Right lobe of liver (tissue), 6 donors: ENCODE data around the gene INO80. TPM values are rescaled to one million over a fixed set of nuclear protein-coding genes. Genes with fewer than 3 reads are reported as not detected.

Experiments used
- ATAC-seq, 4 donors: fragments of 200-7000 bp; cut with Tn5 transposase; one replicate each; pipeline ENCODE4 v1.9.1; 2020; ENCODE audit warnings: mild to moderate bottlenecking in 4 of 4, moderate library complexity in 4 of 4
- DNase-seq, 3 donors: peaks; one replicate each; pipeline ENCODE4 v3.0.0-alpha.2; 2020
- H3K27ac ChIP-seq, 3 donors: fragments of 200-600 bp; one replicate each; pipeline ENCODE4 v1.8.0; 2022
- H3K27me3 ChIP-seq, 2 donors: fragments of 200-600 bp; one replicate each; pipeline ENCODE4 v1.8.0; 2022
- H3K36me3 ChIP-seq, 4 donors: fragments of 200-600 bp; sonication (generic) in 1 of 4; one replicate each; pipeline versions ENCODE4 v1.5.1 to v1.8.0; 2017 to 2022; ENCODE audit warnings: control low read depth in 1 of 4
- H3K4me1 ChIP-seq, 4 donors: fragments of 200-600 bp; sonication (generic) in 1 of 4; one replicate each; pipeline versions ENCODE4 v1.5.1 to v1.8.0; 2017 to 2022; ENCODE audit warnings: control low read depth in 1 of 4
- H3K4me3 ChIP-seq, 3 donors: fragments of 200-600 bp; one replicate each; pipeline ENCODE4 v1.8.0; 2022
- H3K9me3 ChIP-seq, 4 donors: fragments of 200-600 bp; sonication (generic) in 1 of 4; one replicate each; pipeline versions ENCODE4 v1.5.1 to v1.8.0; 2017 to 2022; ENCODE audit warnings: control low read depth in 1 of 4
- POLR2A ChIP-seq: fragments of 450-650 bp; IDR thresholded peaks from one replicate; pipeline ENCODE4 v1.6.1; 2017; ENCODE audit warnings: antibody characterized with exemption, mild to moderate bottlenecking
- WGBS: methylation state at CpG from one replicate; pipeline ENCODE4 v1.1.6; 2018; ENCODE audit warnings: low coverage, low lambda C conversion rate; ENCODE audit not compliant: insufficient coverage; ENCODE audit errors: missing lambda C conversion rate; 5-methylcytosine and 5-hydroxymethylcytosine counted together
- intact Hi-C, 2 donors: fragments of 100-400 bp; cut with DNase I; formaldehyde crosslinking; loops; one replicate each; pipeline versions ENCODE4 v1.11.2 to v1.14.1; 2022
- total RNA-seq, 6 experiments: library from RNA; depleted of rRNA in 2 of 6; stranded (reverse); fragments of >200 nt in 2 of 6; fragmentation: NEBNext Ultra II Directional in 3 of 6; extraction: Animal tissue kit (Norgen Biotek cat#: 25700) in 3 of 6; gene quantifications; one replicate each; pipeline versions ENCODE4 v1.1.0 to v1.2.4, GENCODE V29; 2016 to 2023
- TF ChIP-seq, protein P1 (sequence below), 4 donors: fragments of 200-600 bp in 3 of 4; fragments of 450-650 bp in 1 of 4; IDR thresholded peaks; one replicate each; pipeline versions ENCODE4 v1.5.1 to v1.8.0; 2016 to 2022; ENCODE audit warnings: antibody characterized with exemption in 4 of 4, mild to moderate bottlenecking in 2 of 4
- donor health status: DM: no; HTN: yes; CAD: no.
- donor health status: DM: no; HTN: no; CAD: no.
- donor health status: DM: no; HTN: no; CAD: no.
- donor health status: DM: no; HTN: yes; CAD: no.
- donor health status: DM: no; HTN: yes; CAD: no.

INO80 gene
- total RNA-seq, 6 experiments from 2014 or later, result 7.8 to 12.5 (median 11.2) TPM

DNA sequence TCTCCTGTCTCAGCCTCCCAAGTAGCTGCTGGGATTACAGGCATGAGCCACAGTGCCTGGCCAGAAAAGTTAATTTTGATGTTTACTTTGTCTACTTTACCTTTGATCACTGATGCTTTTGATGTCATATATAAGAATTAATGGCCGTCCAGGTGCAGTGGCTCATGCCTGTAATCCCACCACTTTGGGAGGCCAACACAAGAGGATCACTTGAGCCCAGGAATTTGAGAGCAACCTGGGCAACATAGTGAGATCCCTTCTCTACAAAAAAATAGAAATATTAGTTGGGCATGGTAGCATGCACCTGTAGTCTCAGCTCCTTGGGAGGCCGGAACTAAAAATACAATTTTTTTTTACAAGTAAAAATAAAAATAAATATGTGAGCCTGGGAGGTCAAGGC, 6.8 kb upstream of the INO80 start:
- no peak overlapping the region for H3K4me3 ChIP-seq
- intact Hi-C loops, result no loop called here
- H3K27ac ChIP-seq, result no peak overlapping the region
- H3K27me3 ChIP-seq, result no peaks in the 10 kb centered on the region
- H3K9me3 ChIP-seq, result no peaks in the 10 kb centered on the region
- ATAC-seq, result no peak
- TF ChIP-seq, protein P1, sequence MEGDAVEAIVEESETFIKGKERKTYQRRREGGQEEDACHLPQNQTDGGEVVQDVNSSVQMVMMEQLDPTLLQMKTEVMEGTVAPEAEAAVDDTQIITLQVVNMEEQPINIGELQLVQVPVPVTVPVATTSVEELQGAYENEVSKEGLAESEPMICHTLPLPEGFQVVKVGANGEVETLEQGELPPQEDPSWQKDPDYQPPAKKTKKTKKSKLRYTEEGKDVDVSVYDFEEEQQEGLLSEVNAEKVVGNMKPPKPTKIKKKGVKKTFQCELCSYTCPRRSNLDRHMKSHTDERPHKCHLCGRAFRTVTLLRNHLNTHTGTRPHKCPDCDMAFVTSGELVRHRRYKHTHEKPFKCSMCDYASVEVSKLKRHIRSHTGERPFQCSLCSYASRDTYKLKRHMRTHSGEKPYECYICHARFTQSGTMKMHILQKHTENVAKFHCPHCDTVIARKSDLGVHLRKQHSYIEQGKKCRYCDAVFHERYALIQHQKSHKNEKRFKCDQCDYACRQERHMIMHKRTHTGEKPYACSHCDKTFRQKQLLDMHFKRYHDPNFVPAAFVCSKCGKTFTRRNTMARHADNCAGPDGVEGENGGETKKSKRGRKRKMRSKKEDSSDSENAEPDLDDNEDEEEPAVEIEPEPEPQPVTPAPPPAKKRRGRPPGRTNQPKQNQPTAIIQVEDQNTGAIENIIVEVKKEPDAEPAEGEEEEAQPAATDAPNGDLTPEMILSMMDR (IDR thresholded peaks at IDR 0.05), result no peak
- TF ChIP-seq POLR2A, result no peak
- no peaks in the 10 kb centered on the region for H3K36me3 ChIP-seq
- H3K4me1 ChIP-seq, result peaks cover 0 to 28% (median under 1%) of the 10 kb centered on the region in 4 donors
- WGBS, result 77% methylated on average over 2 of the region's 2 CpGs
- DNase-seq, result no peak

- Histone ChIP-seq H3K4me1 (peaks cover 0 to 22% (median 0%) of the 10 kb centered on the region in 4 donors), H3K9me3 (no peaks in the 10 kb centered on the region), H3K36me3 (no peaks in the 10 kb centered on the region), H3K27ac (no peak overlapping the region), H3K27me3 (no peaks in the 10 kb centered on the region), H3K4me3 (no peak overlapping the region)
- intact Hi-C loops, result no loop called here
- ATAC-seq (no peak), DNase-seq (no peak)
- WGBS, result 86% methylated on average over 2 of the region's 5 CpGs
- TF ChIP-seq, protein P1 (IDR thresholded peaks at IDR 0.05), result no peak
- no peak for TF ChIP-seq POLR2A
These were observed 5.9 kb upstream of the INO80 start for GRCh38 chr15:41121951-41122350.

DNA sequence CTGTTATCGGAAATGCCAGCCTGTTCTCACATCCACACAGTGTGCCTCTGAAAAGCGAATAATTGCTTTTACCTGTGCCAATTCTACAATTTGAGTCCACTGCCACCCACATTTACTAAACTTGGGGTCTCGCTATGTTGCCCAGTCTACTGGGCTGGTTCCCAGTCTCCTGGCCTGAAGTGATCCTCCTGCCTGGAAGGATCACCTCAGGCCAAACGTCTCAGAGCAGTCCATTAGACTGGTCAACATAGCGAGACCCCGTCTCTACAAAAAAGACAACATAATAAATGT, 827 bp upstream of the INO80 start:
- H3K4me1 ChIP-seq, result peaks cover 0 to 13% (median 3%) of the 10 kb centered on the region in 4 donors
- DNase-seq (no peak), ATAC-seq (no peak)
- peak overlapping the region; percentile 98 to 99 (median 99) for H3K27ac ChIP-seq
- peak overlapping the region; percentile 83 to 89 (median 85) for H3K4me3 ChIP-seq
- H3K27me3 ChIP-seq, result no peaks in the 10 kb centered on the region
- intact Hi-C loops, result no loop called here
- no peaks in the 10 kb centered on the region for H3K36me3 ChIP-seq
- H3K9me3 ChIP-seq, result no peaks in the 10 kb centered on the region
- TF ChIP-seq, protein P1 (IDR thresholded peaks at IDR 0.05), result no peak
- TF ChIP-seq POLR2A, result no peak
- WGBS, result 29% methylated on average over 3 of the region's 6 CpGs

- H3K27me3 ChIP-seq, result no peaks in the 10 kb centered on the region
- peaks cover 0 to 13% (median 3%) of the 10 kb centered on the region in 4 donors for H3K4me1 ChIP-seq
- 0% methylated on average over 19 of the region's 46 CpGs for WGBS
- H3K27ac ChIP-seq, result peak overlapping the region; percentile 98 to 99 (median 99)
- ATAC-seq (peak; percentile 61 to 72 (median 66)), DNase-seq (peak; percentile 82 to 87 (median 83))
- H3K36me3 ChIP-seq, result no peaks in the 10 kb centered on the region
- no peak for TF ChIP-seq POLR2A
- TF ChIP-seq, protein P1 (IDR thresholded peaks at IDR 0.05), result no peak
- intact Hi-C loops, result no loop called here
- no peaks in the 10 kb centered on the region for H3K9me3 ChIP-seq
- peak overlapping the region; percentile 83 to 89 (median 85) for H3K4me3 ChIP-seq
These were observed 396 bp downstream of the INO80 start for GRCh38 chr15:41115652-41116115.
